WTC11 (cell line): ENCODE results near the gene TRIM25. TPM values are rescaled to one million over a fixed set of nuclear protein-coding genes. Genes with fewer than 3 reads are reported as not detected.

Source experiments
- ATAC-seq: fragments of 200-7000 bp; cut with Tn5 transposase; 2 replicates; pipeline ENCODE4 v1.10.0; 2021; ENCODE audit warnings: mild to moderate bottlenecking, moderate library complexity
- CTCF ChIA-PET: fragments of 300-600 bp; sonication (Branson Sonifier 250); formaldehyde crosslinking; loops from one replicate; lab custom pipeline; 2021; ENCODE audit warnings: antibody characterized with exemption; lab: Charles Lee
- POLR2A ChIA-PET: fragments of 350-600 bp; sonication (Branson Sonifier 250); formaldehyde crosslinking; loops from one replicate; lab custom pipeline; 2021; ENCODE audit warnings: antibody characterized with exemption; lab: Charles Lee
- DNase-seq: peaks from one replicate; pipeline ENCODE4 v3.0.0; 2021; ENCODE audit warnings: low spot score
- H3K27ac Mint-ChIP-seq: 2 replicates; pipeline ENCODE4 v1.8.0; 2021; ENCODE audit warnings: mixed read lengths
- H3K27me3 Mint-ChIP-seq: 2 replicates; pipeline ENCODE4 v1.8.0; 2021; ENCODE audit warnings: low read depth, mild to moderate bottlenecking, moderate library complexity, mixed read lengths
- H3K36me3 Mint-ChIP-seq: 2 replicates; pipeline ENCODE4 v1.8.0; 2021; ENCODE audit warnings: mixed read lengths
- H3K4me1 Mint-ChIP-seq: 2 replicates; pipeline ENCODE4 v1.8.0; 2022; ENCODE audit warnings: mixed read lengths
- H3K4me3 Mint-ChIP-seq: 2 replicates; pipeline ENCODE4 v1.8.0; 2021; ENCODE audit warnings: mild to moderate bottlenecking, moderate library complexity, mixed read lengths
- H3K9me3 Mint-ChIP-seq: 2 replicates; pipeline ENCODE4 v1.8.0; 2021; ENCODE audit warnings: mixed read lengths
- ELF4 ChIP-seq: sonication (generic); formaldehyde crosslinking; IDR thresholded peaks from 2 replicates; pipeline ENCODE4 v1.8.1; 2022; ENCODE audit warnings: low read depth, mild to moderate bottlenecking, moderate library complexity, missing genetic modification reagents
- EMX1 ChIP-seq: fragments of 250-450 bp; sonication (Bioruptor Pico); IDR thresholded peaks from 2 replicates; pipeline ENCODE4 v1.8.0; 2021; ENCODE audit warnings: mild to moderate bottlenecking
- FOXP1 ChIP-seq: sonication (generic); formaldehyde crosslinking; IDR thresholded peaks from 2 replicates; pipeline ENCODE4 v1.8.0; 2022; ENCODE audit warnings: missing genetic modification reagents, mild to moderate bottlenecking, moderate library complexity, borderline replicate concordance
- HMGA2 ChIP-seq: fragments of 250-450 bp; sonication (Bioruptor Pico); IDR thresholded peaks from 2 replicates; pipeline ENCODE4 v1.4.0; 2021; ENCODE audit warnings: mild to moderate bottlenecking, moderate library complexity
- HMGXB4 ChIP-seq: sonication (generic); formaldehyde crosslinking; IDR thresholded peaks from 2 replicates; pipeline ENCODE4 v1.8.1; 2023; ENCODE audit warnings: mild to moderate bottlenecking, moderate library complexity, missing genetic modification reagents
- NR1H2 ChIP-seq: sonication (generic); formaldehyde crosslinking; IDR thresholded peaks from 2 replicates; pipeline ENCODE4 v1.9.0; 2021; ENCODE audit warnings: mild to moderate bottlenecking, moderate library complexity, missing genetic modification reagents
- NR2C2 ChIP-seq: sonication (generic); formaldehyde crosslinking; IDR thresholded peaks from 2 replicates; pipeline ENCODE4 v1.8.0; 2022; ENCODE audit warnings: mild to moderate bottlenecking, missing genetic modification reagents
- NR3C1 ChIP-seq: sonication (generic); formaldehyde crosslinking; conservative IDR thresholded peaks from 2 replicates; pipeline ENCODE4 v1.8.1; 2023; ENCODE audit warnings: low read depth, mild to moderate bottlenecking, missing genetic modification reagents
- PRDM15 ChIP-seq: sonication (generic); formaldehyde crosslinking; IDR thresholded peaks from 2 replicates; pipeline ENCODE4 v1.8.0; 2022; ENCODE audit warnings: missing genetic modification reagents
- SP1 ChIP-seq: sonication (generic); formaldehyde crosslinking; conservative IDR thresholded peaks from 2 replicates; pipeline ENCODE4 v1.8.1; 2022; ENCODE audit warnings: missing genetic modification reagents
- ZBTB21 ChIP-seq: sonication (generic); formaldehyde crosslinking; IDR thresholded peaks from 2 replicates; pipeline ENCODE4 v1.8.1; 2023; ENCODE audit warnings: mild to moderate bottlenecking, missing genetic modification reagents, borderline replicate concordance
- ZNF121 ChIP-seq: sonication (generic); formaldehyde crosslinking; IDR thresholded peaks from 2 replicates; pipeline ENCODE4 v1.8.0; 2023; ENCODE audit warnings: missing genetic modification reagents
- ZNF671 ChIP-seq: fragments of 250-450 bp; sonication (Bioruptor Pico); IDR thresholded peaks from 2 replicates; pipeline ENCODE4 v1.8.0; 2021; ENCODE audit warnings: mild to moderate bottlenecking
- total RNA-seq: library from RNA; stranded (reverse); gene quantifications from 3 replicates; pipeline ENCODE4 v1.2.3, GENCODE V29; 2021
- TF ChIP-seq, protein P1 (sequence below): sonication (generic); formaldehyde crosslinking; IDR thresholded peaks from 2 replicates; pipeline ENCODE4 v1.8.1; 2022; ENCODE audit warnings: missing genetic modification reagents, borderline replicate concordance
- TF ChIP-seq, protein P2 (sequence below): sonication (generic); formaldehyde crosslinking; IDR thresholded peaks from 2 replicates; pipeline ENCODE4 v1.8.0; 2022; ENCODE audit warnings: mild to moderate bottlenecking, missing genetic modification reagents
- TF ChIP-seq, protein P3 (sequence below): fragments of 250-450 bp; sonication (Bioruptor Pico); conservative IDR thresholded peaks from 2 replicates; pipeline ENCODE4 v1.9.0; 2021; ENCODE audit warnings: mild to moderate bottlenecking
- TF ChIP-seq, protein P4 (sequence below): sonication (generic); formaldehyde crosslinking; IDR thresholded peaks from 2 replicates; pipeline ENCODE4 v1.8.1; 2022; ENCODE audit warnings: mild to moderate bottlenecking, missing genetic modification reagents, moderate library complexity, borderline replicate concordance
- TF ChIP-seq, protein P5 (sequence below): fragments of 250-450 bp; sonication (Bioruptor Pico); IDR thresholded peaks from 2 replicates; pipeline ENCODE4 v1.8.0; 2021; ENCODE audit warnings: mild to moderate bottlenecking
- TF ChIP-seq, protein P6 (sequence below): sonication (generic); formaldehyde crosslinking; IDR thresholded peaks from 2 replicates; pipeline ENCODE4 v1.8.1; 2022; ENCODE audit warnings: low read depth, mild to moderate bottlenecking, moderate library complexity, missing genetic modification reagents, borderline replicate concordance
- TF ChIP-seq, protein P7 (sequence below): fragments of 250-450 bp; sonication (Bioruptor Pico); IDR thresholded peaks from 2 replicates; pipeline ENCODE4 v1.9.0; 2021; ENCODE audit warnings: mild to moderate bottlenecking

TRIM25 gene
- total RNA-seq, 1 experiment from 2014 or later: 49.0 TPM

- TF ChIP-seq HMGXB4 (CRISPR knock-in tag) (no peak), ZNF121 (CRISPR knock-in tag) (no peak)
Measured at GRCh38 chr17:56887552-56888467, 26.0 kb downstream of the TRIM25 start (continued).

GRCh38 chr17:56887105-56887504 is 26.7 kb downstream of the TRIM25 start:
- no peaks in the 10 kb centered on the region for H3K27me3 Mint-ChIP-seq
- TF ChIP-seq, protein P1, sequence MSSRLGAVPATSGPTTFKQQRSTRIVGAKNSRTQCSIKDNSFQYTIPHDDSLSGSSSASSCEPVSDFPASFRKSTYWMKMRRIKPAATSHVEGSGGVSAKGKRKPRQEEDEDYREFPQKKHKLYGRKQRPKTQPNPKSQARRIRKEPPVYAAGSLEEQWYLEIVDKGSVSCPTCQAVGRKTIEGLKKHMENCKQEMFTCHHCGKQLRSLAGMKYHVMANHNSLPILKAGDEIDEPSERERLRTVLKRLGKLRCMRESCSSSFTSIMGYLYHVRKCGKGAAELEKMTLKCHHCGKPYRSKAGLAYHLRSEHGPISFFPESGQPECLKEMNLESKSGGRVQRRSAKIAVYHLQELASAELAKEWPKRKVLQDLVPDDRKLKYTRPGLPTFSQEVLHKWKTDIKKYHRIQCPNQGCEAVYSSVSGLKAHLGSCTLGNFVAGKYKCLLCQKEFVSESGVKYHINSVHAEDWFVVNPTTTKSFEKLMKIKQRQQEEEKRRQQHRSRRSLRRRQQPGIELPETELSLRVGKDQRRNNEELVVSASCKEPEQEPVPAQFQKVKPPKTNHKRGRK (CRISPR knock-in tag): no peak
- TF ChIP-seq NR3C1: no peak
- TF ChIP-seq, protein P2, sequence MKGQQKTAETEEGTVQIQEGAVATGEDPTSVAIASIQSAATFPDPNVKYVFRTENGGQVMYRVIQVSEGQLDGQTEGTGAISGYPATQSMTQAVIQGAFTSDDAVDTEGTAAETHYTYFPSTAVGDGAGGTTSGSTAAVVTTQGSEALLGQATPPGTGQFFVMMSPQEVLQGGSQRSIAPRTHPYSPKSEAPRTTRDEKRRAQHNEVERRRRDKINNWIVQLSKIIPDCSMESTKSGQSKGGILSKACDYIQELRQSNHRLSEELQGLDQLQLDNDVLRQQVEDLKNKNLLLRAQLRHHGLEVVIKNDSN: no peak
- TF ChIP-seq, protein P3, sequence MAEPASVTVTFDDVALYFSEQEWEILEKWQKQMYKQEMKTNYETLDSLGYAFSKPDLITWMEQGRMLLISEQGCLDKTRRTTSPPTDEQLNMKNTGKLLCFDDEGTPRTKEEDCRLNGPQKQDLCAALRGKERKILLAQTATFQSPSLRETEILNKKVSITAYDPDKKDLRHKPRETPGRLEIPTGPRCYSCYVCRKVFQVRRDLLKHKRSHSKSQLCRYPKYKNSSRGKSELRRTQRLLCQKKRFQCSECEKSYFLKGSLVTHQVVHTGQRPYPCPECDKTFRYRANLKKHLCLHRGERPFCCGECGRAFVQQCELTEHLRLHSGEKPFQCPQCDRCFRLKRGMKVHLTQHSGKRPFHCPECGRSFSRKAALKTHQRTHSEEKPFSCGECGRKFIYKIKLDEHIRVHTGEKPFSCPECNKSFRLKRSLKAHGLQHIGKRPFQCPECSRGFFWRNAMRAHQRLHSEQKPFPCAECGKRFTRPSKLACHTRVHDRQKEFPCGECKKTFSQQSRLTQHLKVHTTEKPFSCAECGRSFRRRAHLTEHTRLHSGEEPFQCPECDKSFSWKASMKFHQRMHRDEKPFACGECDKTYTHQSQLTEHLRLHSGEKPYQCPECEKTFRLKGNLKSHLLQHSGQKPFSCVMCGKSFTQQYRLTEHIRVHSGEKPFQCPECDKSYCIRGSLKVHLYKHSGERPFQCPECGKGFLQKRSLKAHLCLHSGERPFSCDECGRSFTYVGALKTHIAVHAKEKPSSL: no peak
- no peak for TF ChIP-seq SP1 (CRISPR knock-in tag)
- TF ChIP-seq, protein P4, sequence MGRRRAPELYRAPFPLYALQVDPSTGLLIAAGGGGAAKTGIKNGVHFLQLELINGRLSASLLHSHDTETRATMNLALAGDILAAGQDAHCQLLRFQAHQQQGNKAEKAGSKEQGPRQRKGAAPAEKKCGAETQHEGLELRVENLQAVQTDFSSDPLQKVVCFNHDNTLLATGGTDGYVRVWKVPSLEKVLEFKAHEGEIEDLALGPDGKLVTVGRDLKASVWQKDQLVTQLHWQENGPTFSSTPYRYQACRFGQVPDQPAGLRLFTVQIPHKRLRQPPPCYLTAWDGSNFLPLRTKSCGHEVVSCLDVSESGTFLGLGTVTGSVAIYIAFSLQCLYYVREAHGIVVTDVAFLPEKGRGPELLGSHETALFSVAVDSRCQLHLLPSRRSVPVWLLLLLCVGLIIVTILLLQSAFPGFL (CRISPR knock-in tag): no peak
- TF ChIP-seq, protein P5, sequence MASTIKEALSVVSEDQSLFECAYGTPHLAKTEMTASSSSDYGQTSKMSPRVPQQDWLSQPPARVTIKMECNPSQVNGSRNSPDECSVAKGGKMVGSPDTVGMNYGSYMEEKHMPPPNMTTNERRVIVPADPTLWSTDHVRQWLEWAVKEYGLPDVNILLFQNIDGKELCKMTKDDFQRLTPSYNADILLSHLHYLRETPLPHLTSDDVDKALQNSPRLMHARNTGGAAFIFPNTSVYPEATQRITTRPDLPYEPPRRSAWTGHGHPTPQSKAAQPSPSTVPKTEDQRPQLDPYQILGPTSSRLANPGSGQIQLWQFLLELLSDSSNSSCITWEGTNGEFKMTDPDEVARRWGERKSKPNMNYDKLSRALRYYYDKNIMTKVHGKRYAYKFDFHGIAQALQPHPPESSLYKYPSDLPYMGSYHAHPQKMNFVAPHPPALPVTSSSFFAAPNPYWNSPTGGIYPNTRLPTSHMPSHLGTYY (CRISPR knock-in tag): no peak
- TF ChIP-seq NR1H2: no peak
- no peak for TF ChIP-seq NR2C2 (CRISPR knock-in tag)
- no peak for TF ChIP-seq ZBTB21 (CRISPR knock-in tag)
- no peak for TF ChIP-seq PRDM15 (CRISPR knock-in tag)
- no peak for TF ChIP-seq ELF4 (CRISPR knock-in tag)
- TF ChIP-seq, protein P6, sequence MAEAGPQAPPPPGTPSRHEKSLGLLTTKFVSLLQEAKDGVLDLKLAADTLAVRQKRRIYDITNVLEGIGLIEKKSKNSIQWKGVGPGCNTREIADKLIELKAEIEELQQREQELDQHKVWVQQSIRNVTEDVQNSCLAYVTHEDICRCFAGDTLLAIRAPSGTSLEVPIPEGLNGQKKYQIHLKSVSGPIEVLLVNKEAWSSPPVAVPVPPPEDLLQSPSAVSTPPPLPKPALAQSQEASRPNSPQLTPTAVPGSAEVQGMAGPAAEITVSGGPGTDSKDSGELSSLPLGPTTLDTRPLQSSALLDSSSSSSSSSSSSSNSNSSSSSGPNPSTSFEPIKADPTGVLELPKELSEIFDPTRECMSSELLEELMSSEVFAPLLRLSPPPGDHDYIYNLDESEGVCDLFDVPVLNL (CRISPR knock-in tag): no peak
- no peak for TF ChIP-seq EMX1 (CRISPR knock-in tag)
- TF ChIP-seq ZNF671: no peak
- TF ChIP-seq FOXP1: no peak
- no peak for TF ChIP-seq HMGA2 (CRISPR knock-in tag)
- TF ChIP-seq, protein P7, sequence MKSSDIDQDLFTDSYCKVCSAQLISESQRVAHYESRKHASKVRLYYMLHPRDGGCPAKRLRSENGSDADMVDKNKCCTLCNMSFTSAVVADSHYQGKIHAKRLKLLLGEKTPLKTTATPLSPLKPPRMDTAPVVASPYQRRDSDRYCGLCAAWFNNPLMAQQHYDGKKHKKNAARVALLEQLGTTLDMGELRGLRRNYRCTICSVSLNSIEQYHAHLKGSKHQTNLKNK: no peak
- H3K27ac Mint-ChIP-seq: no peak overlapping the region
- ATAC-seq: no peak
- no peak for DNase-seq
- CTCF ChIA-PET: no interaction called here
- POLR2A ChIA-PET: no interaction called here
- no peak overlapping the region for H3K4me3 Mint-ChIP-seq
- H3K9me3 Mint-ChIP-seq: peaks cover 31% of the 10 kb centered on the region
- H3K36me3 Mint-ChIP-seq: peaks cover 45% of the 10 kb centered on the region
- peaks cover 7% of the 10 kb centered on the region for H3K4me1 Mint-ChIP-seq
